ENCODE results near the gene ARHGAP30.
"Not testable (repeated sequence)": the region's sequence is repeated elsewhere in the genome, so short reads cannot be mapped to it uniquely, and the experiment has no call there.

DNA sequence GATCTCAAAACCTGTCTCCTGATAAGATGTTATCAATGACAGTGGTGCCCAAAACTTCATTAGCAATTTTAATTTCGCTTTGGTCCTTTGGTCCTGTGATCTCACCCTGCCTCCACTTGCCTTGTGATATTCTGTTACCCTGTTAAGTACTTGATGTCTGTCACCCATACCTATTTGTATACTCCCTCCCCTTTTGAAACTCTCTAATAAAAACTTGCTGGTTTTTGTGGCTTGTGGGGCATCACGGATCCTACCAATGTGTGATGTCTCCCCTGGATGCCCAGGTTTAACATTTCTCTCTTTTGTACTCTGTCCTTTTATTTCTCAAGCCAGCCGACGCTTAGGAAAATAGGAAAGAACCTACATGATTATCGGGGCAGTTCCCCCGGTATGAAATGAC is 5.8 kb downstream of the ARHGAP30 start:
- not testable (repeated sequence) for TF ChIP-seq RFX5 (IDR thresholded peaks at IDR 0.05; ENCODE audit: low read depth, low read length); RAD21 (IDR thresholded peaks at IDR 0.05; ENCODE audit: low read length); MAZ (IDR thresholded peaks at IDR 0.05; ENCODE audit: borderline replicate concordance, low read depth, low read length); POLR2A (IDR thresholded peaks at IDR 0.05; ENCODE audit: low read depth, low read length); CEBPB (IDR thresholded peaks at IDR 0.05; ENCODE audit: low read depth, low read length)
- TF ChIP-seq, protein P1, sequence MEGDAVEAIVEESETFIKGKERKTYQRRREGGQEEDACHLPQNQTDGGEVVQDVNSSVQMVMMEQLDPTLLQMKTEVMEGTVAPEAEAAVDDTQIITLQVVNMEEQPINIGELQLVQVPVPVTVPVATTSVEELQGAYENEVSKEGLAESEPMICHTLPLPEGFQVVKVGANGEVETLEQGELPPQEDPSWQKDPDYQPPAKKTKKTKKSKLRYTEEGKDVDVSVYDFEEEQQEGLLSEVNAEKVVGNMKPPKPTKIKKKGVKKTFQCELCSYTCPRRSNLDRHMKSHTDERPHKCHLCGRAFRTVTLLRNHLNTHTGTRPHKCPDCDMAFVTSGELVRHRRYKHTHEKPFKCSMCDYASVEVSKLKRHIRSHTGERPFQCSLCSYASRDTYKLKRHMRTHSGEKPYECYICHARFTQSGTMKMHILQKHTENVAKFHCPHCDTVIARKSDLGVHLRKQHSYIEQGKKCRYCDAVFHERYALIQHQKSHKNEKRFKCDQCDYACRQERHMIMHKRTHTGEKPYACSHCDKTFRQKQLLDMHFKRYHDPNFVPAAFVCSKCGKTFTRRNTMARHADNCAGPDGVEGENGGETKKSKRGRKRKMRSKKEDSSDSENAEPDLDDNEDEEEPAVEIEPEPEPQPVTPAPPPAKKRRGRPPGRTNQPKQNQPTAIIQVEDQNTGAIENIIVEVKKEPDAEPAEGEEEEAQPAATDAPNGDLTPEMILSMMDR (conservative IDR thresholded peaks at IDR 0.05; ENCODE audit: low read depth, low read length): not testable (repeated sequence)

Data from IMR-90 (cell line).